HG02885 (cell line): ENCODE measurements around the gene TLK1.
"Not testable (repeated sequence)": the region's sequence is repeated elsewhere in the genome, so short reads cannot be mapped to it uniquely, and the experiment has no call there.

Source experiments
- ATAC-seq: cut with Tn5 transposase; IDR thresholded peaks from one replicate; pipeline ENCODE4 v1.9.1; 2021; ENCODE audit warnings: mild to moderate bottlenecking; ENCODE audit not compliant: unreplicated experiment, poor library complexity

Gene TLK1

GRCh38 chr2:171146633-171147032 lies 14.1 kb downstream of the TLK1 start:
- no peak for ATAC-seq

- no peak for ATAC-seq
These were observed 14.6 kb downstream of the TLK1 start for GRCh38 chr2:171146071-171146470.

- no peak for ATAC-seq
These were observed 17.0 kb downstream of the TLK1 start for GRCh38 chr2:171143670-171144062.

- no peak for ATAC-seq
These were observed 18.3 kb downstream of the TLK1 start for GRCh38 chr2:171142398-171142797.

GRCh38 chr2:171141320-171141719 lies 19.4 kb downstream of the TLK1 start:
- ATAC-seq = no peak

- no peak for ATAC-seq
These were observed 20.8 kb downstream of the TLK1 start for GRCh38 chr2:171139860-171140259.

- peak; percentile 91 for ATAC-seq
These were observed 24.7 kb downstream of the TLK1 start for GRCh38 chr2:171136024-171136423.

- ATAC-seq = no peak
These were observed 26.0 kb downstream of the TLK1 start for GRCh38 chr2:171134624-171135230.

GRCh38 chr2:171132086-171132485 lies 28.6 kb downstream of the TLK1 start:
- ATAC-seq = no peak

- ATAC-seq = peak; percentile 45
These were observed 32.2 kb downstream of the TLK1 start for GRCh38 chr2:171128461-171128860.

- no peak for ATAC-seq
These were observed 36.2 kb downstream of the TLK1 start for GRCh38 chr2:171124541-171124940.

GRCh38 chr2:171109571-171109970 lies 51.1 kb downstream of the TLK1 start:
- no peak for ATAC-seq

GRCh38 chr2:171109020-171109419 lies 51.7 kb downstream of the TLK1 start:
- no peak for ATAC-seq

- ATAC-seq = no peak
These were observed 52.9 kb downstream of the TLK1 start for GRCh38 chr2:171107803-171108202.

GRCh38 chr2:171104379-171104778 lies 56.3 kb downstream of the TLK1 start:
- no peak for ATAC-seq

GRCh38 chr2:171102802-171103201 lies 57.9 kb downstream of the TLK1 start:
- ATAC-seq = no peak

GRCh38 chr2:171100370-171100769 lies 60.3 kb downstream of the TLK1 start:
- ATAC-seq = no peak

- ATAC-seq = no peak
These were observed 62.1 kb downstream of the TLK1 start for GRCh38 chr2:171098607-171099006.

- ATAC-seq = no peak
These were observed 65.6 kb downstream of the TLK1 start for GRCh38 chr2:171095014-171095582.

- ATAC-seq = not testable (repeated sequence)
These were observed 69.2 kb downstream of the TLK1 start for GRCh38 chr2:171091517-171091916.

- no peak for ATAC-seq
These were observed 71.2 kb downstream of the TLK1 start for GRCh38 chr2:171089489-171089888.

- ATAC-seq = no peak
These were observed 72.4 kb downstream of the TLK1 start for GRCh38 chr2:171088057-171088834.
